B cell (primary cell): ENCODE measurements around the gene FAM168B. TPM values are rescaled to one million over a fixed set of nuclear protein-coding genes. Genes with fewer than 3 reads are reported as not detected.

Experiments
- ATAC-seq: fragments of 200-7000 bp; cut with Tn5 transposase; one replicate; pipeline ENCODE4 v1.10.0; 2021; ENCODE audit warnings: low read depth, mild to moderate bottlenecking, moderate number of reproducible peaks, moderate library complexity
- CTCF ChIA-PET: fragments of 350-600 bp; sonication (Branson Sonifier 250); formaldehyde crosslinking; loops from one replicate; lab custom pipeline; 2021; ENCODE audit warnings: antibody characterized with exemption, inconsistent platforms; lab: Charles Lee
- POLR2A ChIA-PET: fragments of 350-600 bp; sonication (Branson Sonifier 250); formaldehyde crosslinking; loops from one replicate; lab custom pipeline; 2021; ENCODE audit warnings: antibody characterized with exemption; lab: Charles Lee
- DNase-seq: peaks from one replicate; pipeline ENCODE4 v3.0.0; 2013
- H2AFZ ChIP-seq: 2 replicates; pipeline ENCODE4 v1.6.1; 2012; ENCODE audit warnings: mild to moderate bottlenecking, low read depth, low read length; ENCODE audit not compliant: insufficient read depth, poor library complexity, severe bottlenecking
- H3K27ac ChIP-seq, 2 donors: 1 replicate in 1 of 2; 2 replicates in 1 of 2; pipeline ENCODE4 v1.5.1; 2012 to 2013; ENCODE audit warnings: low read length in 2 of 2, mild to moderate bottlenecking in 2 of 2, moderate library complexity in 1 of 2
- H3K27me3 ChIP-seq, 4 experiments: fragments of 200-600 bp in 1 of 4; sonication (generic) in 1 of 4; replicated peaks in 1 of 4; 1 replicate in 2 of 4; 2 replicates in 2 of 4; pipeline versions ENCODE4 v1.6.1 to v1.7.0; 2013 to 2016; ENCODE audit warnings: low read length in 3 of 4, mild to moderate bottlenecking in 2 of 4, mixed read lengths in 1 of 4, moderate library complexity in 1 of 4; ENCODE audit not compliant: insufficient read depth in 4 of 4, control insufficient read depth in 3 of 4; ENCODE audit errors: control extremely low read depth in 1 of 4
- H3K36me3 ChIP-seq, 2 experiments: replicated peaks in 1 of 2; 1 replicate in 1 of 2; 2 replicates in 1 of 2; pipeline versions ENCODE4 v1.6.1 to v1.7.1; 2013; ENCODE audit warnings: low read length in 1 of 2; ENCODE audit not compliant: insufficient read depth in 2 of 2, control insufficient read depth in 1 of 2; ENCODE audit errors: control extremely low read depth in 1 of 2, extremely low read depth in 1 of 2
- H3K4me1 ChIP-seq, 2 donors: fragments of 200-600 bp in 1 of 2; sonication (generic) in 1 of 2; 1 replicate in 1 of 2; 2 replicates in 1 of 2; pipeline versions ENCODE4 v1.5.1 to v1.6.1; 2013 to 2017; ENCODE audit warnings: low read length in 2 of 2; ENCODE audit not compliant: control insufficient read depth in 2 of 2, insufficient read depth in 2 of 2
- H3K4me2 ChIP-seq: replicated peaks from 2 replicates; pipeline ENCODE3; 2012; ENCODE audit warnings: mild to moderate bottlenecking, low read depth, low read length; ENCODE audit not compliant: poor library complexity, severe bottlenecking
- H3K4me3 ChIP-seq, 5 experiments: fragments of 200-600 bp in 1 of 5; sonication (generic) in 1 of 5; 1 replicate in 3 of 5; 2 replicates in 2 of 5; pipeline versions ENCODE4 v1.5.1 to v1.7.0; 2011 to 2016; ENCODE audit warnings: low read length in 4 of 5, mild to moderate bottlenecking in 4 of 5, low read depth in 2 of 5, control low read depth in 1 of 5, moderate library complexity in 1 of 5; ENCODE audit not compliant: insufficient read depth in 1 of 5; ENCODE audit errors: control extremely low read depth in 1 of 5, extremely low read depth in 1 of 5
- H3K79me2 ChIP-seq: fragments of 200-600 bp; sonication (generic); one replicate; pipeline ENCODE4 v1.6.0; 2016; ENCODE audit warnings: low read length; ENCODE audit not compliant: control insufficient read depth, insufficient read depth
- H3K9ac ChIP-seq: fragments of 200-600 bp; sonication (generic); 2 replicates; pipeline ENCODE4 v1.6.1; 2017; ENCODE audit warnings: mild to moderate bottlenecking, low read length, moderate library complexity
- H3K9me3 ChIP-seq, 3 donors: one replicate each; pipeline versions ENCODE4 v1.6.1 to v1.7.1; 2013; ENCODE audit warnings: low read length in 2 of 3; ENCODE audit not compliant: control insufficient read depth in 2 of 3, insufficient read depth in 1 of 3; ENCODE audit errors: control extremely low read depth in 1 of 3
- H4K20me1 ChIP-seq: 2 replicates; pipeline ENCODE4 v1.6.0; 2012; ENCODE audit warnings: mild to moderate bottlenecking, low read length; ENCODE audit not compliant: insufficient read depth, control insufficient read depth, poor library complexity, severe bottlenecking
- H3K27ac Mint-ChIP-seq: one replicate; pipeline ENCODE4 v1.8.0; 2021; ENCODE audit warnings: mixed read lengths
- H3K27me3 Mint-ChIP-seq: one replicate; pipeline ENCODE4 v1.8.0; 2021; ENCODE audit warnings: mixed read lengths
- H3K4me1 Mint-ChIP-seq: one replicate; pipeline ENCODE4 v1.8.0; 2021; ENCODE audit warnings: mixed read lengths
- H3K4me3 Mint-ChIP-seq: one replicate; pipeline ENCODE4 v1.8.0; 2021; ENCODE audit warnings: mixed read lengths
- H3K9me3 Mint-ChIP-seq: one replicate; pipeline ENCODE4 v1.8.0; 2022; ENCODE audit warnings: mixed read lengths; ENCODE audit not compliant: insufficient read depth
- EZH2 ChIP-seq: IDR thresholded peaks from 2 replicates; pipeline ENCODE4 v1.6.1; 2012; ENCODE audit warnings: borderline replicate concordance, low read depth, mild to moderate bottlenecking, moderate library complexity, low read length; ENCODE audit not compliant: insufficient read depth, poor library complexity, severe bottlenecking
- WGBS: methylation state at CpG from one replicate; pipeline ENCODE4 v1.1.5; 2013; ENCODE audit warnings: missing lambda C conversion rate; ENCODE audit not compliant: insufficient coverage; 5-methylcytosine and 5-hydroxymethylcytosine counted together
- intact Hi-C: fragments of 100-400 bp; cut with micrococcal nuclease; formaldehyde crosslinking; loops from one replicate; pipeline ENCODE4 v1.10.0; 2022
- polyA plus RNA-seq: library from polyadenylated mRNA; depleted of rRNA; stranded (reverse); fragments of >200 nt; gene quantifications from 2 replicates; pipeline ENCODE4 v1.2.3, GENCODE V29; 2012
- total RNA-seq, 2 donors: library from RNA; stranded (reverse); fragments of 120-200 nt in 1 of 2; gene quantifications; 1 replicate in 1 of 2; 2 replicates in 1 of 2; pipeline versions ENCODE4 v1.2.3 to v1.2.4, GENCODE V29; 2013 to 2022
- TF ChIP-seq, protein P1 (sequence below): fragments of 200-600 bp; IDR thresholded peaks from one replicate; pipeline ENCODE4 v1.8.0; 2022; ENCODE audit warnings: antibody characterized with exemption, mild to moderate bottlenecking

FAM168B gene
- total and polyA plus RNA-seq, 2 donors (not counting 1 experiment from before 2014, with no cell fraction given): 38.6 to 70.5 TPM

DNA sequence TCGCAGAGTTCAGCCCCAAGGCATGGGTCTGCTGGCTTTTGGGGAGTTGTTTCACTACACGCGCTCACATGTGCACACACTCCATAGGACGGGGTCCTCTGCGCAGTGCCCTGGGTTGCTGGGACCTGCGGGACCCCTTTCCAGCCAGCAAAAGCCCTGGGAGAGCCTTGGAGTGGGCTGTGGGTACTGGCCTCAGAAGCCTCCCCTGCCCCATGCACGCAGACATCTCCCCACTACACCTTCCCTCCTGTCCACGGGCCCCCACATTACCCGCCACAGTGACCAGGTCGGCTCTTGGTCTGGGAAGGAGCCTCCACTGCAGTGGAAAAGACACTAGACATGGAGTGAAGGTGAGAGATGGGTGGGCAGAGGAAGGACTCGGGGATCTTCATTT lies 48.5 kb downstream of the FAM168B start:
- H3K4me1 ChIP-seq: peaks cover 7 to 8% of the 10 kb centered on the region in 2 donors
- no peaks in the 10 kb centered on the region for H3K9me3 ChIP-seq
- H3K36me3 ChIP-seq: peaks cover 0 to 22% of the 10 kb centered on the region in 2 experiments
- WGBS: 96% methylated on average over 11 of the region's 11 CpGs
- CTCF ChIA-PET: no interaction called here
- Mint-ChIP-seq H3K4me3 (no peak overlapping the region), H3K4me1 (peaks cover 9% of the 10 kb centered on the region), H3K27me3 (peaks cover 8% of the 10 kb centered on the region), H3K9me3 (no peaks in the 10 kb centered on the region), H3K27ac (no peak overlapping the region)
- intact Hi-C loops: no loop called here
- peaks cover 0 to 9% (median 0%) of the 10 kb centered on the region in 4 experiments for H3K27me3 ChIP-seq
- H2AFZ ChIP-seq: no peak overlapping the region
- no peak overlapping the region for H3K27ac ChIP-seq
- DNase-seq (no peak), ATAC-seq (no peak)
- H3K4me3 ChIP-seq: no peak overlapping the region
- no peaks in the 10 kb centered on the region for H3K79me2 ChIP-seq
- POLR2A ChIA-PET: no interaction called here
- H3K4me2 ChIP-seq: no peak overlapping the region
- no peak for TF ChIP-seq EZH2
- H3K9ac ChIP-seq: no peak overlapping the region
- peaks cover 7% of the 10 kb centered on the region for H4K20me1 ChIP-seq

DNA sequence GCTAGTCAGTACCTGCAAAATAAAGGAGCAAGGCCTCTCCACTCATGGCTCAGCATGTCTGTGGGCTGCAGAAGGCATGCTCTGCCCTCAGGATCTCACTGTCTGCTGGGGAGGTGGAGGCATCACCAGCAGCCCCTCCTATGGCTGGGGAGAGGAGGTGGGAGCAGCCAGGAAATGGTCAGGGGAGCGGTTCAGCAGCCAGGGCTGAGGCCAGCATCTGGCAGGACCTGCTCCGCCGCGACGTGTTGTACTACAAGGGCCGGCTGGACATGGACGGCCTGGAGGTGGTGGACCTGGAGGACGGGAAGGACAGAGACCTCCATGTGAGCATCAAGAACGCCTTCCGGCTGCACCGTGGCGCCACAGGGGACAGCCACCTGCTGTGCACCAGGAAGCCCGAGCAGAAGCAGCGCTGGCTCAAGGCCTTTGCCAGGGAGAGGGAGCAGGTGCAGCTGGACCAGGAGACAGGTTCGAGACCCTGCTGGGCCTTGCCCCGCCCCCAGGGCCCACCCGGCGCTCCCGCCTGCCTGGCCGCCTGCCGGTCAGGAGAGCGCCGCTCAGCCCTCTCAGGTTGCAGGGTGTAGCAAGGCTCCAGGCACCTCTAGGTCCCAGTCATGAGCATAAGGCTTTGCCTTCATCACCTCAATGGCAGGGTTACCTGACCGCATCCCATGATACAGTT lies 49.0 kb downstream of the FAM168B start:
- WGBS: 97% methylated on average over 24 of the region's 24 CpGs
- ATAC-seq (no peak), DNase-seq (no peak)
- H3K4me2 ChIP-seq: no peak overlapping the region
- H3K4me3 ChIP-seq: no peak overlapping the region
- H3K27me3 Mint-ChIP-seq: peaks cover 8% of the 10 kb centered on the region
- peaks cover 0 to 14% (median 0%) of the 10 kb centered on the region in 4 experiments for H3K27me3 ChIP-seq
- peaks cover 7 to 8% of the 10 kb centered on the region in 2 donors for H3K4me1 ChIP-seq
- no peak overlapping the region for H2AFZ ChIP-seq
- no peak overlapping the region for H3K4me3 Mint-ChIP-seq
- H3K36me3 ChIP-seq: peaks cover 0 to 16% of the 10 kb centered on the region in 2 experiments
- no peak overlapping the region for H3K27ac ChIP-seq
- H3K27ac Mint-ChIP-seq: no peak overlapping the region
- intact Hi-C loops: no loop called here
- TF ChIP-seq EZH2: no peak
- TF ChIP-seq, protein P1, sequence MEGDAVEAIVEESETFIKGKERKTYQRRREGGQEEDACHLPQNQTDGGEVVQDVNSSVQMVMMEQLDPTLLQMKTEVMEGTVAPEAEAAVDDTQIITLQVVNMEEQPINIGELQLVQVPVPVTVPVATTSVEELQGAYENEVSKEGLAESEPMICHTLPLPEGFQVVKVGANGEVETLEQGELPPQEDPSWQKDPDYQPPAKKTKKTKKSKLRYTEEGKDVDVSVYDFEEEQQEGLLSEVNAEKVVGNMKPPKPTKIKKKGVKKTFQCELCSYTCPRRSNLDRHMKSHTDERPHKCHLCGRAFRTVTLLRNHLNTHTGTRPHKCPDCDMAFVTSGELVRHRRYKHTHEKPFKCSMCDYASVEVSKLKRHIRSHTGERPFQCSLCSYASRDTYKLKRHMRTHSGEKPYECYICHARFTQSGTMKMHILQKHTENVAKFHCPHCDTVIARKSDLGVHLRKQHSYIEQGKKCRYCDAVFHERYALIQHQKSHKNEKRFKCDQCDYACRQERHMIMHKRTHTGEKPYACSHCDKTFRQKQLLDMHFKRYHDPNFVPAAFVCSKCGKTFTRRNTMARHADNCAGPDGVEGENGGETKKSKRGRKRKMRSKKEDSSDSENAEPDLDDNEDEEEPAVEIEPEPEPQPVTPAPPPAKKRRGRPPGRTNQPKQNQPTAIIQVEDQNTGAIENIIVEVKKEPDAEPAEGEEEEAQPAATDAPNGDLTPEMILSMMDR: no peak
- ChIA-PET CTCF (no interaction called here), POLR2A (no interaction called here)
- no peaks in the 10 kb centered on the region for H3K9me3 ChIP-seq
- peaks cover 1% of the 10 kb centered on the region for H4K20me1 ChIP-seq
- no peak overlapping the region for H3K9ac ChIP-seq
- H3K9me3 Mint-ChIP-seq: no peaks in the 10 kb centered on the region
- H3K79me2 ChIP-seq: no peaks in the 10 kb centered on the region
- peaks cover 9% of the 10 kb centered on the region for H3K4me1 Mint-ChIP-seq
